Measurements from ENCODE around the gene CELA2B. TPM values are rescaled to one million over a fixed set of nuclear protein-coding genes. Genes with fewer than 3 reads are reported as not detected.

CELA2B gene
- total and polyA plus RNA-seq, 2 of the 8 experiments (the other 6 are each of a cell fraction or from before 2014, with no cell fraction given): not detected

- peaks cover 6% of the 10 kb centered on the region for H3K23me2 ChIP-seq (ENCODE audit: low read depth, low read length)
- no peak overlapping the region for H3K56ac ChIP-seq (replicated peaks; ENCODE audit: insufficient read length, low read depth, low read length)
- no peak overlapping the region for H4K91ac ChIP-seq (replicated peaks; ENCODE audit: insufficient read length, low read length)
- H2BK5ac ChIP-seq (ENCODE audit: low read depth, low read length): no peak overlapping the region
- H2AK5ac ChIP-seq (ENCODE audit: low read depth, low read length): no peak overlapping the region
- H3K14ac ChIP-seq (ENCODE audit: insufficient read length): no peak overlapping the region
- H3K18ac ChIP-seq (ENCODE audit: extremely low read depth, low read length): no peak overlapping the region
- H4K20me1 ChIP-seq (replicated peaks in 1 of 2; ENCODE audit: control insufficient read depth in 1 of 2, insufficient read depth in 2 of 2, low read length in 2 of 2): peaks cover 0 to 3% of the 10 kb centered on the region in 2 experiments
- no peak overlapping the region for H3K9ac ChIP-seq (replicated peaks in 1 of 4; ENCODE audit: extremely low read depth in 1 of 4, low read depth in 3 of 4, low read length in 3 of 4)
- H3K27ac ChIP-seq (ENCODE audit: low read depth, low read length): no peak overlapping the region
- no peak overlapping the region for H3K23ac ChIP-seq (ENCODE audit: insufficient read length)
- WGBS, 2 experiments (ENCODE audit: extremely low coverage in 1 of 2, insufficient coverage in 1 of 2, insufficient read length in 1 of 2, insufficient replicate concordance in 2 of 2, low coverage in 1 of 2, low lambda C conversion rate in 2 of 2, missing lambda C conversion rate in 1 of 2): 95% methylated on average over 4 of the region's 4 CpGs; no CpG with 5 or more reads in 1 of the 2 experiments
- H2AFZ ChIP-seq (ENCODE audit: low read length): no peak overlapping the region
- H3K27me3 ChIP-seq (replicated peaks in 1 of 4; ENCODE audit: control insufficient read depth in 3 of 4, extremely low read depth in 1 of 4, insufficient read depth in 3 of 4, low read length in 3 of 4): no peaks in the 10 kb centered on the region
- H3K4ac ChIP-seq (replicated peaks; ENCODE audit: insufficient read length, low read depth, low read length): peak overlapping the region; percentile 23
- H3K4me3 ChIP-seq (ENCODE audit: extremely low read depth in 1 of 4, insufficient read depth in 2 of 4, low read depth in 3 of 4, low read length in 4 of 4): no peak overlapping the region
- H2BK20ac ChIP-seq (ENCODE audit: low read length): no peak overlapping the region
- peaks cover 0 to 7% (median 0%) of the 10 kb centered on the region in 4 experiments; a peak in 2 of 8 replicates for H3K36me3 ChIP-seq (ENCODE audit: control insufficient read depth in 2 of 4, insufficient read depth in 4 of 4, low read length in 3 of 4)
- no peak overlapping the region for H2BK12ac ChIP-seq (ENCODE audit: low read depth, low read length)
- H3K4me1 ChIP-seq (replicated peaks in 1 of 4; ENCODE audit: control insufficient read depth in 3 of 4, insufficient read depth in 4 of 4, low read length in 3 of 4): peaks cover 0 to 8% (median 5%) of the 10 kb centered on the region in 4 experiments; a peak in 4 of 7 replicates
- DNase-seq (ENCODE audit: low read depth in 1 of 2, low spot score in 2 of 2) (no peak), FAIRE-seq (no peak)
- no peak overlapping the region; the same call in 1 of the 2 replicates for H4K8ac ChIP-seq (ENCODE audit: extremely low read depth, insufficient read depth, low read length)
- no peaks in the 10 kb centered on the region for H3K9me3 ChIP-seq (ENCODE audit: insufficient read depth in 2 of 2, low read depth in 1 of 2, low read length in 1 of 2)
- no peak overlapping the region for H4K5ac ChIP-seq (ENCODE audit: insufficient read length, low read depth, low read length)
- H3K79me2 ChIP-seq (ENCODE audit: control insufficient read depth in 1 of 2, insufficient read depth in 2 of 2, low read length in 2 of 2): peaks cover 0 to 22% of the 10 kb centered on the region in 2 experiments; a peak in 2 of 4 replicates
- H2BK15ac ChIP-seq (ENCODE audit: low read length): no peak overlapping the region
- H3K79me1 ChIP-seq (ENCODE audit: low read depth, low read length): 0 out of 2 replicates have a peak, but pooled peaks cover 4% of the 10 kb centered on the region
- CTCF ChIA-PET (ENCODE audit: partially characterized antibody): no interaction called here
- POLR2A ChIA-PET (ENCODE audit: partially characterized antibody): interaction anchor here (0.8 kb wide), 1 partner anchor 14 kb away, joined by 6 read pairs; no protein-coding TSS in a partner anchor
- no peak overlapping the region for H2BK120ac ChIP-seq (replicated peaks; ENCODE audit: low read depth, low read length)
- peak overlapping the region; percentile 53 to 71; a peak in 2 of 4 replicates for H3K4me2 ChIP-seq (ENCODE audit: insufficient read depth in 1 of 2, low read depth in 2 of 2, low read length in 2 of 2)
- TF ChIP-seq ZNF274 (IDR thresholded peaks at IDR 0.05; ENCODE audit: borderline replicate concordance, extremely low read depth, low read length) (no peak), POU5F1 (IDR thresholded peaks at IDR 0.05; ENCODE audit: low read depth, low read length) (no peak), KDM1A (IDR thresholded peaks at IDR 0.05; ENCODE audit: borderline replicate concordance, low read length) (no peak), TBP (IDR thresholded peaks at IDR 0.05; ENCODE audit: low read depth, low read length) (no peak), KDM4A (IDR thresholded peaks at IDR 0.05; ENCODE audit: low read depth, low read length, severe bottlenecking) (no peak), ATF2 (IDR thresholded peaks at IDR 0.05; ENCODE audit: low read length) (no peak), ASH2L (IDR thresholded peaks at IDR 0.05; ENCODE audit: low read length) (no peak), SAP30 (IDR thresholded peaks at IDR 0.05; ENCODE audit: insufficient read depth, insufficient replicate concordance, low read length) (no peak)
Observed at GRCh38 chr1:15522551-15522950, 46.6 kb downstream of the CELA2B start.

Measured in H1 (cell line).